Heart left ventricle (tissue), 13 donors: Measurements from ENCODE around the gene PSMB2.

ENCODE experiments used
- CTCF ChIP-seq, 12 donors: fragments of 200-600 bp; sonication (generic) in 4 of 12; IDR thresholded peaks; one replicate each; pipeline versions ENCODE4 v1.5.0 to v1.8.0; 2018 to 2022; ENCODE audit warnings: antibody characterized with exemption in 12 of 12, mild to moderate bottlenecking in 5 of 12
- POLR2A ChIP-seq, 2 donors: fragments of 450-650 bp; IDR thresholded peaks; one replicate each; pipeline ENCODE4 v1.6.1; 2017; ENCODE audit warnings: antibody characterized with exemption in 2 of 2, mild to moderate bottlenecking in 2 of 2, moderate library complexity in 2 of 2
- donor health status: ischemic (EF 13 %, LVEDD 7.1; RV severe dilation, severe dysfunction).
- donor health status: DM: no; HTN: yes; CAD: no.
- donor health status: DM: no; HTN: no; CAD: no.
- donor health status: ischemic (EF 25% LVEDD 6.9; RV normal size, moderate dysfunction).
- donor health status: ischemic (EF 25% LVEDD 5.7; RV mildly dilated, moderate dysfunction).
- donor health status: ischemic (EF 35%, LVEDD 5.7; RV mildly dilated, moderate dysfunction).
- donor health status: nonischemic (EF 11% LVEDD 7.7; RV severe dilation, severe dysfunction).
- donor health status: DM: yes; HTN: yes; CAD: no.
- donor health status: PGD.
- donor health status: ischemic (EF 29% LVEDD 5.4; RV normal size, mild dysfunction).
- donor health status: nonischemic (EF 23%, LVEDD 6.1; RV moderate dilation, normal function).

- TF ChIP-seq POLR2A (IDR thresholded peaks at IDR 0.05) (no peak), CTCF (IDR thresholded peaks at IDR 0.05) (peak; percentile 59 to 85 (median 78))
Measured at GRCh38 chr1:35564037-35564883, 77.1 kb downstream of the PSMB2 start.
